ENCODE data around the gene CRELD2. TPM values are rescaled to one million over a fixed set of nuclear protein-coding genes. Genes with fewer than 3 reads are reported as not detected.

The CRELD2 gene
- total and polyA plus RNA-seq, 2 of the 13 experiments (the other 11 are each of a cell fraction or from before 2014, with no cell fraction given), result 17.2 to 44.7 TPM

DNA sequence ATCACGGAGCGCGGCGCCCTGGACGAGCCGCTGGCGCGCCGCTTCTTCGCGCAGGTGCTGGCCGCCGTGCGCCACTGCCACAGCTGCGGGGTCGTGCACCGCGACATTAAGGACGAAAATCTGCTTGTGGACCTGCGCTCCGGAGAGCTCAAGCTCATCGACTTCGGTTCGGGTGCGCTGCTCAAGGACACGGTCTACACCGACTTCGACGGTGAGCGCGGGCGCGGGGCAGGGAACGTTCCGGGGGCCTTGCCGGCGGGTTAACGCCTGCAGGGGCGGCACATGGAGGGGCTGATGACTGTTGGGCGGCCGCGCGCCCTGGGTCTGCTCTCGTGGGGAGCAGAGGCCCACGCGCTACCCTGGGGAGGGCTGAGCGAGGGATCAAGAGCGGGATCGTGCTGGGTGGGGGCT is 43.2 kb downstream of the CRELD2 start (continued):
- peak; percentile 42; the same call in 1 of the 2 replicates for TF ChIP-seq GABPB1 (CRISPR knock-in tag; IDR thresholded peaks at IDR 0.05)
- TF ChIP-seq MBNL3 (CRISPR knock-in tag; conservative IDR thresholded peaks at IDR 0.05), result no peak
- no peak for TF ChIP-seq PATZ1 (CRISPR knock-in tag; IDR thresholded peaks at IDR 0.05)
- no peak for TF ChIP-seq GMEB1 (CRISPR knock-in tag; IDR thresholded peaks at IDR 0.05; ENCODE audit: borderline replicate concordance)
- TF ChIP-seq ZNF569 (CRISPR knock-in tag; IDR thresholded peaks at IDR 0.05; ENCODE audit: borderline replicate concordance), result no peak
- no peak for TF ChIP-seq IKZF4 (CRISPR knock-in tag; IDR thresholded peaks at IDR 0.05; ENCODE audit: borderline replicate concordance, low read depth, not compliant biosample characterization)
- no peak for TF ChIP-seq ZNF382 (CRISPR knock-in tag; IDR thresholded peaks at IDR 0.05; ENCODE audit: borderline replicate concordance)
- TF ChIP-seq KMT2A (CRISPR knock-in tag; IDR thresholded peaks at IDR 0.05), result no peak; the same call in 1 of the 2 replicates
- no peak for TF ChIP-seq DRAP1 (CRISPR knock-in tag; IDR thresholded peaks at IDR 0.05)
- TF ChIP-seq TOPORS (CRISPR knock-in tag; IDR thresholded peaks at IDR 0.05), result no peak
- TF ChIP-seq HNRNPUL1 (IDR thresholded peaks at IDR 0.05; ENCODE audit: low read depth, low read length), result no peak
- TF ChIP-seq, protein P1, sequence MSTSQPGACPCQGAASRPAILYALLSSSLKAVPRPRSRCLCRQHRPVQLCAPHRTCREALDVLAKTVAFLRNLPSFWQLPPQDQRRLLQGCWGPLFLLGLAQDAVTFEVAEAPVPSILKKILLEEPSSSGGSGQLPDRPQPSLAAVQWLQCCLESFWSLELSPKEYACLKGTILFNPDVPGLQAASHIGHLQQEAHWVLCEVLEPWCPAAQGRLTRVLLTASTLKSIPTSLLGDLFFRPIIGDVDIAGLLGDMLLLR (CRISPR knock-in tag; IDR thresholded peaks at IDR 0.05), result no peak
- no peak for TF ChIP-seq ZFP36L2 (CRISPR knock-in tag; IDR thresholded peaks at IDR 0.05)
- TF ChIP-seq SETDB1 (CRISPR knock-in tag; IDR thresholded peaks at IDR 0.05; ENCODE audit: borderline replicate concordance), result no peak
- 0 out of 2 replicates have a peak, but pooled peaks have one; percentile 52 for TF ChIP-seq KAT7 (CRISPR knock-in tag; IDR thresholded peaks at IDR 0.05; ENCODE audit: borderline replicate concordance)
- no peak for TF ChIP-seq ZBTB2 (CRISPR knock-in tag; IDR thresholded peaks at IDR 0.05; ENCODE audit: low read depth)
- TF ChIP-seq ZBTB43 (CRISPR knock-in tag; conservative IDR thresholded peaks at IDR 0.05), result 0 out of 2 replicates have a peak, but pooled peaks have one; percentile 21
- TF ChIP-seq ELF1 (CRISPR knock-in tag; IDR thresholded peaks at IDR 0.05), result no peak
- TF ChIP-seq ZNF709 (CRISPR knock-in tag; IDR thresholded peaks at IDR 0.05), result peak; percentile 17; the same call in 1 of the 2 replicates
- TF ChIP-seq NKX3-1 (CRISPR knock-in tag; IDR thresholded peaks at IDR 0.05), result no peak
- no peak; the same call in 1 of the 2 replicates for TF ChIP-seq ZNF746 (CRISPR knock-in tag; IDR thresholded peaks at IDR 0.05)

Data from HepG2 (cell line).